ENCODE results near the gene AZU1.

- TF ChIP-seq CTCF (IDR thresholded peaks at IDR 0.05) (no peak), REST (IDR thresholded peaks at IDR 0.05; ENCODE audit: insufficient read depth in 1 of 2, low read depth in 2 of 2, low read length in 1 of 2) (no peak), POLR2AphosphoS5 (IDR thresholded peaks at IDR 0.05; ENCODE audit: low read depth, low read length) (no peak)
Measured at GRCh38 chr19:870963-871401, 43.3 kb downstream of the AZU1 start.
